ENCODE measurements around the gene TIGAR. TPM values are rescaled to one million over a fixed set of nuclear protein-coding genes. Genes with fewer than 3 reads are reported as not detected.

TIGAR gene
- total RNA-seq, 1 donor from 2014 or later: 3.0 TPM

DNA sequence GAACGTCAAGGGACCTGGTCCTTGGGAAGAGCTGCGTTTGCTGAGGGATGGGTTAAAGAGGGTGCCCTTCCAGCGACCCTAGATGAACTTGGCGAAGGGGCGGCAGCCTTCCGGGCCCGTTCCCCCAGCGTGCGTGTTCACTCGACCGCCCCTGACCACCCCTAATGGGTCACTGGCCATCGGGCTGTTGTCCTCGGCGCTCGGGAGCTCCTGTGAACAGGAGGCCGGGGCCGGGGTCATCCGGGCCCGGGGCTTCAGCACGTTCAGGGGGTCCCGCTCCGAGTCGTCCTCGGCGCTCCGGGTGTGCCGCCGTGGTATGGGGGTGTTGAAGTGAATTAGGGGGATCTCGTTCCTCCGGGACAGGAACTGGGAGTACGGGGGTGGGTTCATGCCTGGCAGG, 49.3 kb downstream of the TIGAR start:
- no peak for ATAC-seq
- no peak for DNase-seq (ENCODE audit: low spot score)

- DNase-seq (ENCODE audit: low spot score) (no peak), ATAC-seq (no peak)
Measured at GRCh38 chr12:4372653-4373052, 51.6 kb downstream of the TIGAR start.

- no peak for DNase-seq (ENCODE audit: low spot score)
- ATAC-seq: no peak
Measured at GRCh38 chr12:4375449-4375848, 54.4 kb downstream of the TIGAR start.

- ATAC-seq (no peak), DNase-seq (ENCODE audit: low spot score) (no peak)
Measured at GRCh38 chr12:4378772-4379171, 57.8 kb downstream of the TIGAR start.

DNA sequence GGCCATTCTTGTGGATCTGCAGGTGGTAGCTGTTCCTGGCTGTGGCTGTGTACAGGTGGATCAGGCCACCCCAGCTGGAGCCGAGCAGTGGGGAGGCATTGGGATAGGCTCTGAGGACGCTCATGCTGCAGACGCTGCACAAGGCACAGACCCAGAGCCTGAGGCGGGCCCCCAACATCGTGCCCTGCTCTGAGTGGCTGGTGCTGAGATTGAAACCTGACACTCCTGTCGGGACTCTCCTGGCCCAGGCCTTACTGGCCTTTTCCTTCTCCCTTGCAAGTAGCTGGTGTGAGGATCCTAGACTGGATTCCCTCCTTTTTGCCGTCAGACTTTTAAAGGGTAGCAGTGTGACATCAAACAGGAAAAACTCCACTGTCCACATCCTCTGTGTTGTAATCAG, 58.4 kb downstream of the TIGAR start, which contains the start of gene FGF23:
Gene FGF23 (minus strand): TSS at position 308 of the 400 bp plus-strand sequence. CDS start 130 bp downstream, at position 178.
- DNase-seq (ENCODE audit: low spot score): no peak
- ATAC-seq: peak; percentile 29

GRCh38 chr12:4380332-4380731, 59.3 kb downstream of the TIGAR start:
- no peak for ATAC-seq
- no peak for DNase-seq (ENCODE audit: low spot score)

DNA sequence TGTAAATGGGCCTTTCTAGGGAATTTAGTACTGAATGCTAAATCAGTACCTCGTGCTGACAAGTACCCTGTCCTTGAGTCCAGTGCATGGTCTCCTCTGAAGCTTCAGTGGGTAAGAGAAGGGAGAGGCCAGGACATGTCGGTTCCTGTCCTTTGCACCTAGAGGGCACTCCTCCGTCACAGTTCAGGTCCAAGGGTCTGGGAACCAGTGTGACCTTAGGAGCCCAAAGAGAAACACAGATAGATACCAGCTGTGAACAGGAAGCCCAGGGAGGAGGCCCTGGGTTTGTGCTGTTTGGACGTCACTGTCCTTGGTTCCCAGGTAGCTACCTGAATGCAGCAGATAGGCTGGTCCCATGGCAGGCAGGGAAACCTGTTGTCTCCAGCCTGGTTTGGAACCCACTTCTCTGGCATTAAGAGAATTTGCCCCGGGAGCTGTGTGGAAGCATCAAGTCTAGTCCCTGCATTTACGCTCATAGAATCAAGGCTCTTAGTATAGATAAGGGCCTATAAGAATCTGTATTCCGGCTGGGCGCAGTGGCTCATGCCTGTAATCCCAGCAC, 62.4 kb downstream of the TIGAR start:
- no peak for DNase-seq (ENCODE audit: low spot score)
- peak; percentile 29 for ATAC-seq

DNA sequence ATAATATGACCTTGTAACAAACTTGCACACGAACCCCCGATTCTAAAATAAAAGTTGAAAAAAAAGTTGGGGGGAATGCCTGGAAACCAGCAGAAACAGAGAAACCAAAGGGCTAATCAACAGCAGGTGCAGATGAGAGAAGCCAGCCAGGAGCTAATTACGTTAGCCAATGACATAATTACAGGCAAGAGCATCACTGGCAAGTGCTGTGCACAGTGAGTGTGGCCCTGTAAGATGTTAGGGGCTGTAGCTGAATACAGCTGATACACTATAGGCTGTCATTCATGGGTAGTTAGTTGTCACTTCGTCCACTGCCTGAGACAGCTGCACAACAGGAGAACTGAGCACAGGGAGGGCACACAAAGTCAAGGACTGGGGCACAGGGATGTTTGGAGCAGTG, 65.8 kb downstream of the TIGAR start:
- ATAC-seq: no peak
- DNase-seq (ENCODE audit: low spot score): no peak

GRCh38 chr12:4387607-4388006, 66.6 kb downstream of the TIGAR start:
- DNase-seq (ENCODE audit: low spot score): no peak
- ATAC-seq: no peak

GRCh38 chr12:4388032-4388431, 67.0 kb downstream of the TIGAR start:
- ATAC-seq (no peak), DNase-seq (ENCODE audit: low spot score) (no peak)

DNA sequence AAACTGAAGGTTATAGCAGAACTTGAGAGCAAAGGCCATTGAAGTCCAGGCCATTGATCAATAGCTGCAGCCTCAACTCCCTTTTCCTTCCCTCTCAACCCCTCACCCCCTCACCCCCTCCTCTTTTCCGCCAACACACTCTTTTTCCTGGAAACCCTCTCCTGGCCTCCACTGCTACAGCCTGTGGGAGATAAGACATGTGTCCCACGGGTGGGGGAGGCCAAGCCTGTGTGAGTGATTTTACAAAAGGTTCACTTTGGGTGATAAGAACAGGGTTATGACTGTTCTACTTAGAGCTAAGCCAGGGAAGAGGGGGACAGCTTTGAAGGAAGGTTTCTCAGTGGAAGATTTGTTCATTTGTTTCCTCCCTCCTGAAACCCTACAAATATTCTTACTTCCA, 67.6 kb downstream of the TIGAR start:
- DNase-seq (ENCODE audit: low spot score) (no peak), ATAC-seq (no peak)

DNA sequence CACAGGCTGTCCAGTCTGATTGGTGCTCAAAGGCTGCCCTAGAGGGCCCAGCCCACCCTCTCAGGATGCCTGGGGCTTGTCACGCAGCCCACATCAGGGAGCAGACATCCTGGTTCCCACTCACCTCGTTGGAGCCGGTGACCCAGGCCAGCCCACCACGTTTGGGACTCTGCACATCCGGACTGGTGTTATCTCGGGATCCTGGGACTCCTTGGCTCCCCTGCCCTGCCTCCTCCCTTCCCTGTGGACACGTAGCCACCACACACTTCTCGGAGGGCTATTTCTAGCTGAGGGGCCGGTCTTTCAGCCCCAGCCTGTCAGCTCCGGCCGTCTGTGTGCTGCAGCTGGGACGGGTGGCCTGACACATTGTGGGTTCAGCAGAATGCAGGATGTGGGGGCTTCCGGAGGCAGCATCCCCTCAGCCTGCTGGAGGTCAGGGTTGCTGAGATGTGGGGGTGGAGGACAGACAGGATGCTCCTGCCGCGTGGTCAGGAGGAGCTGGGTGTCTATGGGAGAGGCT, 71.3 kb downstream of the TIGAR start:
- ATAC-seq (peak; percentile 42), DNase-seq (ENCODE audit: low spot score) (no peak)

DNA sequence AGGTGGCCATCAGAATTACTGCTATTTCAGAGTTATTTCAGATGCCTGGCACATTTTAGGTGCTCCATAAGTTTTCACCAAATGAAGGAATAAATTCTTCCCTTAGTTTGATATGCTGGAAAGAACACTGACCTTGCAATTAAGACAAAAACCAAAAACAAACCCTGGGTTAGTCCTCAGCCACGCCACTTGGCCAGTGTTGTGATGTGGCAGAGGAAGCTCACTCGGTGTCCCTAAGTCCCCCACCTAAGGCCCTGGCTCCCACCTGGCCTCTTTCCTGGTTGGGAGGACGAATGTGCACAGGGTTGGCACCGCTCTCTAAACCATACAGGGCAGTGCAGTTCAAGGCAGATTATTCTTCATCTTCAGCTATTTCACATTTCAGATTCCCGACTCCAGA, 72.2 kb downstream of the TIGAR start:
- ATAC-seq: no peak
- no peak for DNase-seq (ENCODE audit: low spot score)

DNA sequence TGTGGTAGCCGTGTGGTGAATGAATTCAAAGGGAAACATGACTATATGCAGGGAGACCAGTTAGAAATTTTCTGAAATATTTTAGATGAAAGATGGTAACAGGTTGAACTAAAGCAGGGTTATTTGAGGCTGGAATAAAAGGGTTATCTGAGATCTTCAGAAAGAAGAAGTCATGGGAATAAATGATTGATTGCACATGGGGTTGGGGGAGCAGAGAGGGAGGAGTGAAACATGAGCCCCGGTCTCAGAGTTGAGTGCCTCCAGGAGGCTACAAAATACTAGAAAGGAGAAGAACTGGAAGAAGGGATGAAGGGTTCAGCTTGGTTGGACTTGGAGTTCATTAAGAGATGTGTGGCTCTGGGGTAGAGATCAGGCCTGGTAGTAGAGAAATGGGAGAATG, 74.8 kb downstream of the TIGAR start:
- DNase-seq (ENCODE audit: low spot score): no peak
- no peak for ATAC-seq

GRCh38 chr12:4401117-4401516, 80.1 kb downstream of the TIGAR start:
- ATAC-seq: no peak
- no peak for DNase-seq (ENCODE audit: low spot score)

GRCh38 chr12:4402996-4403395, 82.0 kb downstream of the TIGAR start:
- DNase-seq (ENCODE audit: low spot score) (no peak), ATAC-seq (no peak)

Other genes with a start within 250 kb of the TIGAR start
- gene CCND2, start 47.5 kb upstream of the TIGAR start, total RNA-seq: 3.5 TPM
- 0.25 TPM for gene FGF23, start 58.5 kb downstream of the TIGAR start, total RNA-seq
- not detected for gene FGF6, start 124.6 kb downstream of the TIGAR start, total RNA-seq
- 0.65 TPM for gene RAD51AP1, start 217.7 kb downstream of the TIGAR start, total RNA-seq
- gene DYRK4, start 241.0 kb downstream of the TIGAR start, total RNA-seq: 8.7 TPM

Measured in left lobe of liver (tissue), 2 donors.